HEK293 (cell line): ENCODE measurements around the gene MRPS2.

Source experiments
- CTCF ChIA-PET: fragments of 350-600 bp; formaldehyde crosslinking; extraction: SDS; loops from one replicate; lab custom pipeline; 2021; ENCODE audit warnings: antibody characterized with exemption; lab: Yijun Ruan, JAX
- POLR2A ChIA-PET: fragments of 300-600 bp; formaldehyde crosslinking; extraction: SDS; loops from one replicate; lab custom pipeline; 2020; ENCODE audit warnings: antibody characterized with exemption, inconsistent platforms; lab: Yijun Ruan, JAX
- H3K27ac ChIP-seq: fragments of 200-500 bp; sonication (Bioruptor generic); 2 replicates; pipeline ENCODE4 v1.5.1; 2014; ENCODE audit warnings: low read depth, low read length, control low read depth, inconsistent platforms; ENCODE audit errors: extremely low read depth
- H3K36me3 ChIP-seq, 2 experiments: fragments of 200-500 bp in 1 of 2; sonication (Bioruptor generic) in 1 of 2; 1 replicate in 1 of 2; 2 replicates in 1 of 2; pipeline ENCODE4 v1.5.1; 2014 to 2017; ENCODE audit warnings: inconsistent platforms in 2 of 2, low read length in 2 of 2; ENCODE audit not compliant: control insufficient read depth in 2 of 2, insufficient read depth in 1 of 2
- H3K4me1 ChIP-seq: fragments of 200-500 bp; sonication (Bioruptor generic); 2 replicates; pipeline ENCODE4 v1.5.1; 2014; ENCODE audit warnings: mild to moderate bottlenecking, low read length, inconsistent platforms; ENCODE audit not compliant: control insufficient read depth, insufficient read depth
- H3K4me3 ChIP-seq: 2 replicates; pipeline ENCODE4 v1.5.1; 2011; ENCODE audit warnings: low read depth, mild to moderate bottlenecking, control low read depth, low read length, moderate library complexity
- H3K9me3 ChIP-seq: fragments of 200-500 bp; sonication (Bioruptor generic); 2 replicates; pipeline ENCODE4 v1.5.1; 2014; ENCODE audit warnings: low read depth, low read length, inconsistent platforms; ENCODE audit not compliant: control insufficient read depth, insufficient read depth
- GLIS1 ChIP-seq: fragments of 450-650 bp; formaldehyde crosslinking; IDR thresholded peaks from 2 replicates; pipeline ENCODE4 v1.5.1; 2016; ENCODE audit warnings: missing biosample characterization, missing genetic modification characterization
- KLF9 ChIP-seq: fragments of 450-650 bp; formaldehyde crosslinking; IDR thresholded peaks from 2 replicates; pipeline ENCODE4 v1.5.1; 2016; ENCODE audit warnings: missing biosample characterization, missing genetic modification characterization, low read depth
- PATZ1 ChIP-seq: fragments of 450-650 bp; formaldehyde crosslinking; IDR thresholded peaks from 2 replicates; pipeline ENCODE4 v1.5.1; 2016; ENCODE audit warnings: missing biosample characterization, missing genetic modification characterization
- REPIN1 ChIP-seq: fragments of 450-650 bp; formaldehyde crosslinking; IDR thresholded peaks from 2 replicates; pipeline ENCODE4 v1.5.1; 2017; ENCODE audit warnings: missing biosample characterization, missing genetic modification characterization, low read depth
- SETDB1 ChIP-seq: IDR thresholded peaks from one replicate; pipeline ENCODE4 v1.6.1; 2017; ENCODE audit warnings: mild to moderate bottlenecking, low read length, moderate library complexity, mixed read lengths; ENCODE audit not compliant: insufficient read length
- ZBTB49 ChIP-seq: fragments of 450-650 bp; formaldehyde crosslinking; IDR thresholded peaks from 2 replicates; pipeline ENCODE4 v1.5.1; 2016; ENCODE audit warnings: missing biosample characterization, missing genetic modification characterization, low read depth
- ZNF174 ChIP-seq: fragments of 450-650 bp; formaldehyde crosslinking; IDR thresholded peaks from 2 replicates; pipeline ENCODE4 v1.5.0; 2017; ENCODE audit warnings: missing biosample characterization, mild to moderate bottlenecking, missing genetic modification characterization
- ZNF175 ChIP-seq: fragments of 450-650 bp; formaldehyde crosslinking; IDR thresholded peaks from 2 replicates; pipeline ENCODE4 v1.5.1; 2016; ENCODE audit warnings: missing biosample characterization, missing genetic modification characterization
- ZNF184 ChIP-seq: fragments of 450-650 bp; IDR thresholded peaks from 2 replicates; pipeline ENCODE4 v1.5.1; 2018; ENCODE audit warnings: missing biosample characterization, mild to moderate bottlenecking, missing genetic modification characterization
- ZNF19 ChIP-seq: fragments of 450-650 bp; formaldehyde crosslinking; IDR thresholded peaks from 2 replicates; pipeline ENCODE4; 2016; ENCODE audit warnings: missing biosample characterization, missing genetic modification characterization, low read depth
- ZNF274 ChIP-seq, 2 experiments: fragments of 200-500 bp in 1 of 2; fragments of 450-650 bp in 1 of 2; sonication (Bioruptor generic) in 1 of 2; formaldehyde crosslinking in 1 of 2; IDR thresholded peaks; 2 replicates each; pipeline versions ENCODE4 v1.5.1 to v1.6.1; 2014 to 2016; ENCODE audit warnings: borderline replicate concordance in 1 of 2, inconsistent platforms in 1 of 2, low read length in 1 of 2, missing biosample characterization in 1 of 2, missing genetic modification characterization in 1 of 2
- ZNF518A ChIP-seq: fragments of 450-650 bp; formaldehyde crosslinking; conservative IDR thresholded peaks from 2 replicates; pipeline ENCODE4 v1.5.1; 2016; ENCODE audit warnings: low read depth, missing biosample characterization, missing genetic modification characterization
- ZNF768 ChIP-seq: fragments of 450-650 bp; formaldehyde crosslinking; IDR thresholded peaks from 2 replicates; pipeline ENCODE4 v1.5.1; 2018; ENCODE audit warnings: missing biosample characterization, mild to moderate bottlenecking, missing genetic modification characterization
- ZNF777 ChIP-seq: fragments of 450-650 bp; formaldehyde crosslinking; IDR thresholded peaks from 2 replicates; pipeline ENCODE4 v1.5.1; 2017; ENCODE audit warnings: missing biosample characterization, missing genetic modification characterization, borderline replicate concordance
- ZNF792 ChIP-seq: fragments of 450-650 bp; formaldehyde crosslinking; IDR thresholded peaks from 2 replicates; pipeline ENCODE4 v1.5.1; 2016; ENCODE audit warnings: missing biosample characterization, missing genetic modification characterization
- ZSCAN23 ChIP-seq: fragments of 450-650 bp; formaldehyde crosslinking; IDR thresholded peaks from 2 replicates; pipeline ENCODE4 v1.5.1; 2016; ENCODE audit warnings: missing biosample characterization, missing genetic modification characterization

Gene MRPS2

GRCh38 chr9:135550344-135550918 is 49.9 kb downstream of the MRPS2 start:
- no peak overlapping the region for H3K4me3 ChIP-seq
- no peaks in the 10 kb centered on the region for H3K9me3 ChIP-seq
- ChIA-PET POLR2A (interaction anchor here (0.6 kb wide), 1 partner anchor 75 kb away, joined by 4 read pairs; no protein-coding TSS in a partner anchor), CTCF (no interaction called here)
- TF ChIP-seq GLIS1 (peak; percentile 16; the same call in 1 of the 2 replicates), ZNF274 (IDR thresholded peaks at IDR 0.05; ENCODE audit: low read length) (no peak), ZNF274 (tag by site-specific recombination; IDR thresholded peaks at IDR 0.05; ENCODE audit: borderline replicate concordance) (no peak)
- H3K27ac ChIP-seq: no peak overlapping the region
- no peaks in the 10 kb centered on the region for H3K36me3 ChIP-seq
- H3K4me1 ChIP-seq: no peaks in the 10 kb centered on the region

GRCh38 chr9:135551031-135551430 is 50.5 kb downstream of the MRPS2 start:
- H3K36me3 ChIP-seq: no peaks in the 10 kb centered on the region
- no peak overlapping the region for H3K27ac ChIP-seq
- TF ChIP-seq ZNF792 (tag by site-specific recombination) (no peak), ZSCAN23 (tag by site-specific recombination) (no peak), ZNF777 (tag by site-specific recombination) (no peak), REPIN1 (tag by site-specific recombination) (no peak), ZNF175 (tag by site-specific recombination) (no peak), ZNF518A (tag by site-specific recombination) (no peak), ZNF768 (tag by site-specific recombination) (no peak)
- H3K4me3 ChIP-seq: no peak overlapping the region
- ChIA-PET POLR2A (no interaction called here), CTCF (no interaction called here)
- no peaks in the 10 kb centered on the region for H3K4me1 ChIP-seq
- H3K9me3 ChIP-seq: no peaks in the 10 kb centered on the region

GRCh38 chr9:135551456-135551855 is 51.0 kb downstream of the MRPS2 start:
- ChIA-PET CTCF (interaction anchor here (0.6 to 0.7 kb wide), 2 partner anchors 46 to 469 kb away, joined by 3 read pairs; no protein-coding TSS in a partner anchor), POLR2A (interaction anchor here (0.7 kb wide), 1 partner anchor 61 kb away, joined by 3 read pairs; no protein-coding TSS in a partner anchor)
- H3K9me3 ChIP-seq: no peaks in the 10 kb centered on the region
- TF ChIP-seq ZNF184 (tag by site-specific recombination) (no peak), ZNF174 (tag by site-specific recombination) (no peak), KLF9 (no peak), PATZ1 (no peak), SETDB1 (no peak), ZBTB49 (no peak), ZNF19 (no peak)
- H3K4me3 ChIP-seq: no peak overlapping the region
- no peaks in the 10 kb centered on the region for H3K36me3 ChIP-seq
- no peak overlapping the region for H3K27ac ChIP-seq
- no peaks in the 10 kb centered on the region for H3K4me1 ChIP-seq
